Measurements from ENCODE around the gene C11orf65. TPM values are rescaled to one million over a fixed set of nuclear protein-coding genes. Genes with fewer than 3 reads are reported as not detected.

The C11orf65 gene
- total RNA-seq, 1 donor from 2014 or later: 0.35 TPM

- H3K4me3 Mint-ChIP-seq (ENCODE audit: unreplicated experiment): no peak overlapping the region
- no peak for DNase-seq (ENCODE audit: extremely low spot score, unreplicated experiment)
- no peaks in the 10 kb centered on the region for H3K4me1 Mint-ChIP-seq (ENCODE audit: unreplicated experiment)
- H3K27ac Mint-ChIP-seq (ENCODE audit: unreplicated experiment): no peak overlapping the region
- H3K36me3 Mint-ChIP-seq (ENCODE audit: unreplicated experiment): peaks cover 43% of the 10 kb centered on the region
- H3K27me3 Mint-ChIP-seq (ENCODE audit: unreplicated experiment): no peaks in the 10 kb centered on the region
- H3K9me3 Mint-ChIP-seq (ENCODE audit: unreplicated experiment): no peaks in the 10 kb centered on the region
- TF ChIP-seq CTCF (IDR thresholded peaks at IDR 0.05): no peak
These were observed 120.9 kb downstream of the C11orf65 start for GRCh38 chr11:108346451-108346850.

GRCh38 chr11:108345767-108346166, 121.6 kb downstream of the C11orf65 start:
- no peak overlapping the region for H3K4me3 Mint-ChIP-seq (ENCODE audit: unreplicated experiment)
- DNase-seq (ENCODE audit: extremely low spot score, unreplicated experiment): no peak
- peaks cover 39% of the 10 kb centered on the region for H3K36me3 Mint-ChIP-seq (ENCODE audit: unreplicated experiment)
- H3K4me1 Mint-ChIP-seq (ENCODE audit: unreplicated experiment): no peaks in the 10 kb centered on the region
- H3K27me3 Mint-ChIP-seq (ENCODE audit: unreplicated experiment): no peaks in the 10 kb centered on the region
- no peak overlapping the region for H3K27ac Mint-ChIP-seq (ENCODE audit: unreplicated experiment)
- TF ChIP-seq CTCF (IDR thresholded peaks at IDR 0.05): no peak
- H3K9me3 Mint-ChIP-seq (ENCODE audit: unreplicated experiment): no peaks in the 10 kb centered on the region

- Mint-ChIP-seq H3K4me3 (ENCODE audit: unreplicated experiment) (no peak overlapping the region), H3K36me3 (ENCODE audit: unreplicated experiment) (peaks cover 24% of the 10 kb centered on the region), H3K9me3 (ENCODE audit: unreplicated experiment) (no peaks in the 10 kb centered on the region), H3K27me3 (ENCODE audit: unreplicated experiment) (no peaks in the 10 kb centered on the region), H3K27ac (ENCODE audit: unreplicated experiment) (no peak overlapping the region), H3K4me1 (ENCODE audit: unreplicated experiment) (no peaks in the 10 kb centered on the region)
- TF ChIP-seq CTCF (IDR thresholded peaks at IDR 0.05): no peak
- DNase-seq (ENCODE audit: extremely low spot score, unreplicated experiment): no peak
These were observed 123.6 kb downstream of the C11orf65 start for GRCh38 chr11:108343714-108344113.

- Mint-ChIP-seq H3K27ac (ENCODE audit: unreplicated experiment) (no peak overlapping the region), H3K27me3 (ENCODE audit: unreplicated experiment) (no peaks in the 10 kb centered on the region), H3K4me3 (ENCODE audit: unreplicated experiment) (no peak overlapping the region), H3K4me1 (ENCODE audit: unreplicated experiment) (no peaks in the 10 kb centered on the region), H3K36me3 (ENCODE audit: unreplicated experiment) (peaks cover 20% of the 10 kb centered on the region), H3K9me3 (ENCODE audit: unreplicated experiment) (no peaks in the 10 kb centered on the region)
- TF ChIP-seq CTCF (IDR thresholded peaks at IDR 0.05): no peak
- no peak for DNase-seq (ENCODE audit: extremely low spot score, unreplicated experiment)
These were observed 125.7 kb downstream of the C11orf65 start for GRCh38 chr11:108341654-108342053.

- peaks cover 18% of the 10 kb centered on the region for H3K36me3 Mint-ChIP-seq (ENCODE audit: unreplicated experiment)
- H3K27me3 Mint-ChIP-seq (ENCODE audit: unreplicated experiment): no peaks in the 10 kb centered on the region
- DNase-seq (ENCODE audit: extremely low spot score, unreplicated experiment): no peak
- H3K27ac Mint-ChIP-seq (ENCODE audit: unreplicated experiment): no peak overlapping the region
- no peaks in the 10 kb centered on the region for H3K9me3 Mint-ChIP-seq (ENCODE audit: unreplicated experiment)
- H3K4me3 Mint-ChIP-seq (ENCODE audit: unreplicated experiment): no peak overlapping the region
- TF ChIP-seq CTCF (IDR thresholded peaks at IDR 0.05): no peak
- no peaks in the 10 kb centered on the region for H3K4me1 Mint-ChIP-seq (ENCODE audit: unreplicated experiment)
These were observed 126.4 kb downstream of the C11orf65 start for GRCh38 chr11:108340973-108341372.

Measured in osteocyte (in vitro differentiated cells).